HL-60 (cell line): ENCODE results near the gene GMCL2.
A peak's percentile ranks its signal among the peaks of the same experiment; 100 is the strongest.
"Not testable (repeated sequence)": the region's sequence is repeated elsewhere in the genome, so short reads cannot be mapped to it uniquely, and the experiment has no call there.

Experiments
- DNase-seq, 2 experiments: peaks; one replicate each; pipeline ENCODE4 v3.0.0-alpha.2; 2010 to 2020; ENCODE audit warnings: low read depth in 1 of 2, low spot score in 1 of 2
- H3K27ac ChIP-seq: fragments of 250-450 bp; sonication (Bioruptor Pico); replicated peaks from 2 replicates; pipeline ENCODE4 v1.5.1; 2020; ENCODE audit warnings: mild to moderate bottlenecking, moderate library complexity
- H3K27me3 ChIP-seq: fragments of 250-450 bp; sonication (Bioruptor Pico); 2 replicates; pipeline ENCODE4 v1.5.1; 2021; ENCODE audit warnings: mild to moderate bottlenecking, moderate library complexity; ENCODE audit not compliant: insufficient read depth, poor library complexity, severe bottlenecking
- H3K4me3 ChIP-seq: replicated peaks from 2 replicates; pipeline ENCODE4 v1.5.1; 2011; ENCODE audit warnings: mild to moderate bottlenecking, control low read depth, low read length; ENCODE audit not compliant: insufficient read depth
- GABPA ChIP-seq: IDR thresholded peaks from 2 replicates; pipeline ENCODE4 v1.6.1; 2012; ENCODE audit warnings: low read depth
- POLR2AphosphoS5 ChIP-seq: IDR thresholded peaks from 2 replicates; pipeline ENCODE4 v1.6.1; 2012; ENCODE audit warnings: low read depth
- SPI1 ChIP-seq: IDR thresholded peaks from 2 replicates; pipeline ENCODE4 v1.6.1; 2012; ENCODE audit warnings: low read depth, mild to moderate bottlenecking, borderline replicate concordance
- TF ChIP-seq, protein P1 (sequence below): IDR thresholded peaks from 2 replicates; pipeline ENCODE4 v1.6.1; 2012; ENCODE audit warnings: low read depth; ENCODE audit not compliant: insufficient replicate concordance
- TF ChIP-seq, protein P2 (sequence below): IDR thresholded peaks from one replicate; pipeline ENCODE4 v1.5.1; 2011; ENCODE audit warnings: low read length, control low read depth, inconsistent platforms; ENCODE audit not compliant: insufficient read depth

Gene GMCL2

DNA sequence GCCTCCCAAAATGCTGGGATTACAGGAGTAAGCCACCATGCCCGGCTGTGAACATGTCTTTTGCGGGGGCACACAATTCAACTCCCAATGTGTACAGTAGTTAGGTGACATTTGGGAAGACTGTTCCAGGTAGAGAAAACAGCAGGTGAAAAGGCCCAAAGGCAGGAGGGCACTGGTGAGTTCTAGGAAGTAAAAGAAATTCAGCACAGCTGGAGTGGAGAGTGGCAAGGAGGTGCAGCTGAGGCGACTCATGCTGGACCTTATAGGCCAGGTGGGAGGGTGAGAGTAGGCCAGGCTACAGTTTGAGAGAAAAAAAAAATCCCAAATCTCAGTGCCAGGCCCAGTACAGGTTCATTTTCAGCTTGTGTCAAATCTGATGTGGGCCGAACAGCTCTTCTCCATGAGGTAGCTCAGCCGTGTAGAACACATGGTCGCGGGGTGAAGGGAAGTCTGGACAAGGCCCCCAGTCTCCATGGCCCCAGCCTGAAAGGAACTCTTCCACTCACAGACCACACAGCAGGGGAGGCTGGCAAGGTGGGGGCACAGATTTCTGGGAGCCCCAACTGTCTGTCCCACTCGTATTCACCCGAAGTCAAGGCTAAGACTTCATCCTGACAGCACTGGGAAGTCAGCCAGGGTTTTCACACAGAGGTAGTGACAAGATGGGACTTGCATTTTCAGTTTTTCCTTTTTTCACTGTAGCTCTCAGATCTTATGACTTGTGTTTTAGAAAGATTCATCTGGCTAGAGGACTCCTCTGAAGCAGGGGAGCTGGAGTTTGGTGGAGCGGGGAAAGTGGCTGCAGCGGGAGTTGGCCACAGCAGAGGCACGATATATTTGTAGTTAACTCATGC lies 12.6 kb upstream of the GMCL2 start:
- H3K27me3 ChIP-seq = no peaks in the 10 kb centered on the region
- TF ChIP-seq POLR2AphosphoS5 (no peak), SPI1 (no peak), GABPA (no peak)
- TF ChIP-seq, protein P1, sequence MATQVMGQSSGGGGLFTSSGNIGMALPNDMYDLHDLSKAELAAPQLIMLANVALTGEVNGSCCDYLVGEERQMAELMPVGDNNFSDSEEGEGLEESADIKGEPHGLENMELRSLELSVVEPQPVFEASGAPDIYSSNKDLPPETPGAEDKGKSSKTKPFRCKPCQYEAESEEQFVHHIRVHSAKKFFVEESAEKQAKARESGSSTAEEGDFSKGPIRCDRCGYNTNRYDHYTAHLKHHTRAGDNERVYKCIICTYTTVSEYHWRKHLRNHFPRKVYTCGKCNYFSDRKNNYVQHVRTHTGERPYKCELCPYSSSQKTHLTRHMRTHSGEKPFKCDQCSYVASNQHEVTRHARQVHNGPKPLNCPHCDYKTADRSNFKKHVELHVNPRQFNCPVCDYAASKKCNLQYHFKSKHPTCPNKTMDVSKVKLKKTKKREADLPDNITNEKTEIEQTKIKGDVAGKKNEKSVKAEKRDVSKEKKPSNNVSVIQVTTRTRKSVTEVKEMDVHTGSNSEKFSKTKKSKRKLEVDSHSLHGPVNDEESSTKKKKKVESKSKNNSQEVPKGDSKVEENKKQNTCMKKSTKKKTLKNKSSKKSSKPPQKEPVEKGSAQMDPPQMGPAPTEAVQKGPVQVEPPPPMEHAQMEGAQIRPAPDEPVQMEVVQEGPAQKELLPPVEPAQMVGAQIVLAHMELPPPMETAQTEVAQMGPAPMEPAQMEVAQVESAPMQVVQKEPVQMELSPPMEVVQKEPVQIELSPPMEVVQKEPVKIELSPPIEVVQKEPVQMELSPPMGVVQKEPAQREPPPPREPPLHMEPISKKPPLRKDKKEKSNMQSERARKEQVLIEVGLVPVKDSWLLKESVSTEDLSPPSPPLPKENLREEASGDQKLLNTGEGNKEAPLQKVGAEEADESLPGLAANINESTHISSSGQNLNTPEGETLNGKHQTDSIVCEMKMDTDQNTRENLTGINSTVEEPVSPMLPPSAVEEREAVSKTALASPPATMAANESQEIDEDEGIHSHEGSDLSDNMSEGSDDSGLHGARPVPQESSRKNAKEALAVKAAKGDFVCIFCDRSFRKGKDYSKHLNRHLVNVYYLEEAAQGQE = peak; percentile 81
- TF ChIP-seq, protein P2, sequence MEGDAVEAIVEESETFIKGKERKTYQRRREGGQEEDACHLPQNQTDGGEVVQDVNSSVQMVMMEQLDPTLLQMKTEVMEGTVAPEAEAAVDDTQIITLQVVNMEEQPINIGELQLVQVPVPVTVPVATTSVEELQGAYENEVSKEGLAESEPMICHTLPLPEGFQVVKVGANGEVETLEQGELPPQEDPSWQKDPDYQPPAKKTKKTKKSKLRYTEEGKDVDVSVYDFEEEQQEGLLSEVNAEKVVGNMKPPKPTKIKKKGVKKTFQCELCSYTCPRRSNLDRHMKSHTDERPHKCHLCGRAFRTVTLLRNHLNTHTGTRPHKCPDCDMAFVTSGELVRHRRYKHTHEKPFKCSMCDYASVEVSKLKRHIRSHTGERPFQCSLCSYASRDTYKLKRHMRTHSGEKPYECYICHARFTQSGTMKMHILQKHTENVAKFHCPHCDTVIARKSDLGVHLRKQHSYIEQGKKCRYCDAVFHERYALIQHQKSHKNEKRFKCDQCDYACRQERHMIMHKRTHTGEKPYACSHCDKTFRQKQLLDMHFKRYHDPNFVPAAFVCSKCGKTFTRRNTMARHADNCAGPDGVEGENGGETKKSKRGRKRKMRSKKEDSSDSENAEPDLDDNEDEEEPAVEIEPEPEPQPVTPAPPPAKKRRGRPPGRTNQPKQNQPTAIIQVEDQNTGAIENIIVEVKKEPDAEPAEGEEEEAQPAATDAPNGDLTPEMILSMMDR = no peak
- no peak overlapping the region for H3K4me3 ChIP-seq
- peak overlapping the region; percentile 37 for H3K27ac ChIP-seq
- no peak for DNase-seq

DNA sequence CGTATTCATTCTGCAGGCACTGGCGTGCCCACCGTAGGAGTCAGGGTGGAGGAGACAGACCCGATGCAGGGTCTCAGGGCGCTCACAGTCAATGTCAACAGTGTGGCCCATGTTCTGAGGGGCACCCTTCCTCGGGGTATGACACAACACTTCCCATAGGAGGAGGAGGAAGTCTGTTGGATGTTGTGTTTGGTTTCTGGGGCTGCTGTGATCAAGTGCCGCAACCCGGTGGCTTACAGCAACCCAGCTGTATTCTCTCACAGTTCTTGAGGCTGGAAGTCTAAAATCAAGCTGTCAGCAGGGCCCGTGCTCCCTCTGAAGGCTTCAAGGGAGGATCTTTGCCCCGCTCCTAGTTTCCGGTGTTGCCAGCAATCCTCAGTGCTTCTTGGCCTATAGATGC lies 11.5 kb upstream of the GMCL2 start:
- H3K27me3 ChIP-seq = no peaks in the 10 kb centered on the region
- peak in 1 of 2 experiments; percentile 61 for DNase-seq
- H3K27ac ChIP-seq = peak overlapping the region; percentile 21; the same call in 1 of the 2 replicates

DNA sequence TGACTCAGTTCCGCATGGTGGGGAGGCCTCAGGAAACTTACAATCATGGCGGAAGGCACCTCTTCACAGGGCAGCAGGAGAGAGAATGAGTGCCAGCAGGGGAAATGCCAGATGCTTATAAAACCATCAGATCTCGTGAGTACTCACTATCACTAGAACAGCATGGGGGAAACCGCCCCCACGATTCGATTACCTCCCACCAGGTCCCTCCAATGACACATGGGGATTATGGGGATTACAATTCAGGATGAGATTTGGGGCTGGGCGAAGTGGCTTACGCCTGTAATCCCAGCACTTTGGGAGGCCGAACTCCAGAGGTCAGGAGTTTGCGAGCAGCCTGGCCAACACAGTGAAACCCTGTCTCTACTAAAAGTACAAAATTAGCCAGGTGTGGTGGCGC lies 11.0 kb upstream of the GMCL2 start:
- not testable (repeated sequence) for DNase-seq, H3K27me3 ChIP-seq, H3K27ac ChIP-seq, H3K4me3 ChIP-seq

More for the DNA sequence above, 11.5 kb upstream of the GMCL2 start:
- H3K4me3 ChIP-seq = no peak overlapping the region
- TF ChIP-seq GABPA (no peak), POLR2AphosphoS5 (peak; percentile 28; the same call in 1 of the 2 replicates)
- TF ChIP-seq, protein P1 = no peak

DNA sequence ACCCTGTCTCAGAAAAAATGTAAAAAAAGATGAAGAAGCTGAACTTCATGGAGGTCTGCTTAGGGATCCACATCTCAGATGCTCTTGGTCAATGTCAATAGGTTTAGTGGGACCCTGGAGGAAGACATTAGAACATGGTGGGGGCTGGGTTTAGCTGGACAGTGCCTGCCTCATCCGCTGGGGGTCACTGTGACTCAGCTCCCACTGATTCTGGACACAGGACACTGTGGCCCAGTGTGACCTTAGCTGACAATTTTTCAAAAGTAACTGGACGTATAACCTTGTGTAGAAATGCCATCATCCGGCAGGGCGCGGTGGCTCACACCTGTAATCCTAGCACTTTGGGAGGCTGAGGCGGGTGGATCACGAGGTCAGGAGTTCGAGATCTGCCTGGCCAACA lies 9.8 kb upstream of the GMCL2 start:
- Histone ChIP-seq H3K27ac (no peak overlapping the region), H3K4me3 (no peak overlapping the region), H3K27me3 (no peaks in the 10 kb centered on the region)
- TF ChIP-seq, protein P1 = no peak
- no peak for TF ChIP-seq GABPA
- DNase-seq = no peak
